Embryonic facial prominence (tissue), 1 donor: ENCODE results near the gene RNF114.
"Not testable (repeated sequence)": the region's sequence is repeated elsewhere in the genome, so short reads cannot be mapped to it uniquely, and the experiment has no call there.

ENCODE experiments used
- DNase-seq: peaks from one replicate; pipeline ENCODE4 v3.0.0-alpha.2; 2016; ENCODE audit errors: extremely low spot score

Gene RNF114

DNA sequence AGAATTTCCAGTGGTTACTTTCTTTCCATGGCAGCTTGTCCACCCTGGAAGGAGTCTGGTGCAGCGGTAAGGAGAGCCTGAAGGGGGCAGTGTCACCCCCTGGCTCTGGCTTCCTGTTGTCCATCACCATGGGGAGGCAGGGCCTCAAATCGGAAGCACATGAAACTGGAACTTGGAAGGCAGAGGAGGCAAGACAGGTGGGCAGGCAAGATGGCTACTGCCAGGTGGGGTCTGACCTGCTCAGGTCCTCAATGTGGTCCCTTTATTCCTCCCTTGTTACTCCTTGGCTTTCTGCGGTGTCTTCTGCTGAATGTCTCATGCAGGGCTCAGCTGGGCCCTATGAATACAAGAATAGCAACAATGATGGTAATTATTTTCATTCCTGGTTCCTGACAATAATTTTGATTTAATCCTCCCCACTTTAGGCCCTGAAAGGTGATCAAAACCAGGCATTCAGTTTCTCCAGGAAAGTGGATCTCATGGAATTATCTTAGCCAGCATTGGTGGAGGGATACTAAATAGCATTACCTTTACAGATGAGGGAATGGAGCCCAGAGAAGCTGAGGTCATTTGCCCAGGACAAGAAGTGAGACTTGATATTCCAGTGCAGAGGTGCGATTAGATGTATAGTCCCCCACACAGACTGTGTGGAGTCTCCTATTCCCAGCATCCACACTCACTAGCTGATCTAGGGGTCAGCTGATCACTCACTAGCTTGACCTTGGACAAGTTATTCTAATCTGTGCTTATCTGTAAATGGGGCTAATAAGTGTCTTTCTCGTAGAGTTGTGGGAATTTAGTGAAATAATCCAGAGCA lies 29.0 kb downstream of the RNF114 start:
- no peak for DNase-seq

- DNase-seq = no peak
These were observed 29.6 kb downstream of the RNF114 start for GRCh38 chr20:49965781-49966305.

- DNase-seq = no peak
These were observed 30.7 kb downstream of the RNF114 start for GRCh38 chr20:49966861-49967260.

GRCh38 chr20:49969234-49969633 lies 33.0 kb downstream of the RNF114 start:
- DNase-seq = no peak

GRCh38 chr20:49969946-49970345 lies 33.7 kb downstream of the RNF114 start:
- DNase-seq = no peak

DNA sequence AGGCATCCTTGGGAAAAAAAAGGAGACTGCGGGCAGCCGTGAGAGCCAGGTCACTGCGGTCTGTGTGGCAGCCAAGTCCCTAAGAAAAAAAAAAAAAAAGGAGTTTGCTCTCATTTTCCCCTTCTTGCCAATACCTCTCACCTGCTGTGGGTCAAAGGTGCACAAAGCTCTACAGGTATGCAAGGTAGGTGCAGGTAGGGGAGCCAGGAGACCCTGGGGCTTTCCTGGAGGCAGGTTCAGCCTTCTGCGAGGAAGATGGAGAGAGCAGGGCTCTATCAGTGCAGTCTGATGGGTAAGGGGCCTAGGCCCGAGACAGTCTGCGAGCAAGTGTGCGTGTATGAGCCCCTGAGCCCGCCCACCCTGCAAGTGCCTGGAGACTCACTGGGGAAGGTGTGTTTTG lies 34.3 kb downstream of the RNF114 start:
- DNase-seq = no peak

DNA sequence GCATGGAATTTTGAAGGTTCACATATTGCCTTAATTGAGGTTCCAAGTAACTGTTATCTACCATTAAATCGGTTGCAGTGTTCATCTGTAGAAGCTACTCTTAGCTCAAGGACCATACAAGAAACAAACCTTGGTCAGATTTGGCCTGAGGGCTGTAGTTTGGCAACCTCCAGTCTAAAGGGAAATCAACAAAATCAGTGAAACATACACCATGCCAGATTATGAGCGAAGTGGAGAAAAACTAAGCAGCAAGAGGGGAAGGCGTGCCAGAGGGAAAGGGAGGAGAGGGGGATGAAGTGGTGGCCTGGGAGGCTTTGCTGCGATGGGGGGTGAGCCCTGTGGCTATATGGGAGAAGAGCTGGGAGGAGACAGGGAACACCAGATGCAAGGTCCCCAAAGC lies 37.8 kb downstream of the RNF114 start:
- DNase-seq = no peak

DNA sequence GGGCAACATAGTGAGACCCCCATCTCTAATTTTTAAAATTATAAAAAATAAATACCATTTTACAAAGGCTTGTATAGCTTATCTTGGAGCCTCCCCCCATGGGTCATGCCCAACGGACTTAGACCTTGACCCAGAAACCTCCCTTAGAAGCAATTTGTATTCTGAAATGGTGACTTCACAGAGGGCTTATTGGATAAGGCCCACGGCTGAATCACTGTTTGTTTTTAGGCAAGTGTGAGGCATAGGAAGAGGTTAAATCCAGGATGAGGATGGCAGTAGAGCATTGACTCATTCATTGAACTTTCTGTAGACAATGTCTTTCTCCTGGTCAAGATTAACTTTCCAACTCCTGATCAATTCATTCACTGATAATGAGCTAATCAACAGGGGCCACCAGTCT lies 40.3 kb downstream of the RNF114 start:
- no peak for DNase-seq

DNA sequence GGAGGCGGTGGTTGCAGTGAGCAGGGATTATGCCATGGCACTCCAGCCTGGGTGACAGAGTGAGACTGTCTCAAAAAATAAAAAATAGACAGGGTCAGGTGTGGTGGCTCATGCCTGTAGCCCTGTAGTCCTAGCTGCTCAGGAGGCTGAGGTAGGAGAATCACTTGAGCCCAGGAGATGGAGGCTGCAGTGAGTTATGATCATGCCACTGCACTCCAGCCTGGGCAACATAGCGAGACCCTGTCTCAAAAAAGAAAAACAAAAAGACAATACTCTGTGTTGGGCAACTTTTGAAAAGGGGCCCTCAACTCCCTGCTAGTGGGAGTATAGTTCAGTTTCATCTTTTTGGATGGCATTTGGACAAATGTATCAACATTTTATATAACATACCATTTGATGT lies 41.5 kb downstream of the RNF114 start:
- DNase-seq = not testable (repeated sequence)

DNA sequence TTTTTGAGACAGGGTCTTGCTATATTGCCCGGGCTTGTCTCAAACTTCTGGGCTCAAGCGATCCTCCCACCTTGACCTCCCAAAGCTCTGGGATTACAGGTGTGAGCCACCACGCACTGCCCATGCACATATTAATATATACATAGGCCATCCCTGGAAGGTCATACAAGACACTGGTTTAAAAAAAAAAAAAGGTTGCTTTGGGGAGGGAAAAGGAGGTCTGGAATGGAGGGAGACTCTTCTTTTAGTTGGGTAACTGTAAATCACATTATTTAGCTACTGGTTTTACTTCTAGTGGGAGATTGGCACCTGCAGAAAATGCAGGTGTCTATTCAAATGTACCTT lies 42.5 kb downstream of the RNF114 start:
- no peak for DNase-seq

DNA sequence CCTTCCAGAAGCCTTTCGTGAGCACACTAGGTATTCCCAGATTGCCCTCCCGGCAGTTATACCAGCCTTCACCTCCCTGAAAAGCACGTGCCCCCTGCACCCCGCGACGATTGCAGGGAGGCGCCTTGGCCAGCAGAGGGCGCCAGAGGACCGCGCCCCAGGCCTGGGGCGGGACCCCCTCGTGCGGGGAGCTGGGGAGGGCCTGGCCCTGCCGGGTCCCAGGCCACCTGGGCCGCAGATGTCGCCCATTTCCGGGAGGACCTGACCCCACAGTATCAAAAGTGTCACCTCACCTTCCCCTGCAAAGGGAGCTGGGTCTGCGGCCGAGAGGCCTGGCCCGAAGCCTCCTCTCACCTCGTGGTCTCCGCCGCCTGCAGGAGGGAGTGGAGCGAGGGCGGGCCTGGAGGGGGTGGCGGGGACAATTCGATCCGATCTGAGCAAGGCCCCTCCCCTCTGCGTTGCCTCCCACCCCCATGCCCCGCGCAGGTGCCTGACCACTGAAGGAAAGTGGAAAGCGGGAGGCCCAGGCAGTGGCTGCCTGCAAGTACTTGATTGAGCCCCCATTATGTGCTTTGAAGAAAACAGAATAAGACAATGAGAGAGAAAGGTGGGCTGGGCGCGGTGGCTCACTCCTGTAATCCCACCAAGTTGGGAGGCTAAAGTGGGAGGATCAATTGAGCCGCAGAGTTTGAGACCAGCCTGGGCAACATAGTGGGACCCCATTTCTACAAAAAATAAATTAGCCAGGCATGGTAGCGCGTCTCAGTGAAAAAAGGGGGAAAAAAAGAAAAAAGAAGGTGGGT lies 43.0 kb downstream of the RNF114 start:
- no peak for DNase-seq

GRCh38 chr20:49980140-49981008 lies 44.2 kb downstream of the RNF114 start:
- no peak for DNase-seq

DNA sequence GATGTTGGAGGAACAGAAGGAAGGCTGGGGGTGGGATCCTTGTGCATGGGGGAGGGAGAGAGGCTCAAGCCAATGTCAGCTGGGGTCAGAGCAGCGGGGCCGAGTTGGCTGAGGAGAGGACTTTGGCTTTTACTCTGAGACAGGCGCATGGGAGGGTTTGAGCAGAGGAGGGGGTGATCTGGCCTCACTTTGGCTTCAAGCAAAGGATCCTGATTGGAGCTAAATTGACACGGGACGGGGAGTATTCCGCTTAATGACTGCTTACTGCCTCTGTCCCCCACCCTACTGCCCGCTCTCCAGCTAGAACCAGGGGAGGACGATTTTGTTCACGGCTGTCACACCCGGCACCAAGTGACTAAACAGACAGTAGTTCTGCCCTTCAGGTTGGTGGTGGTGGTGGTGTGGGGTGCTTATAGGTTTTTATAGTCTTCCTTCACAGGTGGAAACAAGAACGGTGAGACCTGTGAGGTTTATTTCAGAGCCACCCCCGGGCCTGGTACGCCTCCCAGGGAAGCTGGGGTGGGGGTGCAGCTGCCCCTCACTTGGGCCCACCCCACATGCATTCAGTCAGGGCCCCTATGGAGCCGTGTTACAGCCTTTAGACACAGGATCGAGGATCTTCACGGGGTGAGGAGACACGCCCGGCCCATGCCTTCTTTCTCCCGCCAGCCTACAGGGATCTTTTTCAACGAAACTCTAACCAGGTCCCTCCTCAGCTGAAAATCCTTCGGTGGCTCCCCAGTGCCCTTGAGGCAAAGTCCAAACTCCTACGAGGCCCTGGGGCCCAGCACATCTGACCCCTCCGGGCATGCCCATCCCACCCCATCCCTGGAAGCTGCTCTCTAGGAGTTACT lies 45.2 kb downstream of the RNF114 start:
- no peak for DNase-seq

DNA sequence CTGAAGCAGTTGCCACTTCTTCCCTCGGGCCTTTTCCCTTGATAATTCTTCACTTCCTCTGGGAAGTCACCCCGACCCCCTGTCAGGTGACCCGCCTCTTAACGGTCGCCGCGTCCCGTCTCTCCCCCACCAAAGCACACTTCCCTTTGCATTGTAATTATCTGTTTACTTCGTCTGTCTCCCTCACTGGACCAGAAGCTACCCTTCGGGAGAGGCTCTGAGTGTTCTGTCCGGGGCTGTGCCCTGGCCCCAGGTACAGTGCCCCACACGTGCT lies 45.8 kb downstream of the RNF114 start:
- no peak for DNase-seq

- peak; percentile 85 for DNase-seq
These were observed 46.3 kb downstream of the RNF114 start, which contains the start of gene SNAI1 for GRCh38 chr20:49982346-49983122. Gene SNAI1, plus strand, starts transcription at chr20:49982980. Its CDS starts 80 bp downstream, at chr20:49983060.

GRCh38 chr20:49983123-49983847 lies 47.1 kb downstream of the RNF114 start:
- no peak for DNase-seq

- DNase-seq = no peak
These were observed 47.7 kb downstream of the RNF114 start for GRCh38 chr20:49983848-49984408.

DNA sequence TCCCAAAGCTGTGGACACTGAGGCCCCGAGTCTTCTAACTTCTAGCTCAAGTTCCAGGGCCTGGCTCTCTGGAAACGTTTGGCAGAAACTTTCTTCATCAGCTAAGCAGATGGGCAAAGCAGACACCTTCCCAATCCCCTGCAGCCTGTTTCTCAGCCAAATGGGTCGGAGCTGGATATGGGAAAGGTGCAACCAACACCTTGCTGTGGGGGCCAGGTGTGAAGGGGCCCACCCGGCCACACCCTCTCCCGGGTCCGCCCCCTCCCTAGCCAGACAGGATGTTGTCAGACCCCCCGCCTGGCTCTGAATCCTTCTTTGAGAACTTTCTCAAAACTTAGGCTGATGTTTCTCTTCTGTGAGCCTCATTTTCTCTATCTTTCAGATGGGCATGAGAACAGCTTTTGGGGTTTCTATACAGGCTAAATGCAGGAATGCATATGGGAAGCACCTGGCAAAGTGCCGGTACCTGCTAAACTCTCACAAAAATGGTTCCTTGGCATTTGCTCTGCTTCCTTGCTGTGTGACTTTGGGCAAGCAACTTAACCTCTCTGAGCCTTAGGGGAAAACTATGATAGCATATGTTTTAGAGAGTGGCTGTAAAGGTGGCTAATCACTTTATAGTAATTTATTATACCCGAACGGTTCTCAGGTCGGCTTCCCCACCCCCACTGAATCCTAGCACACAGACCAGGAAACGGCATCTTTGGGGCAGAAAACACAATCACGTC lies 48.4 kb downstream of the RNF114 start:
- no peak for DNase-seq

- no peak for DNase-seq
These were observed 49.0 kb downstream of the RNF114 start for GRCh38 chr20:49985157-49985556.
